ENCODE data around the gene TSC22D2.

Gene TSC22D2

DNA sequence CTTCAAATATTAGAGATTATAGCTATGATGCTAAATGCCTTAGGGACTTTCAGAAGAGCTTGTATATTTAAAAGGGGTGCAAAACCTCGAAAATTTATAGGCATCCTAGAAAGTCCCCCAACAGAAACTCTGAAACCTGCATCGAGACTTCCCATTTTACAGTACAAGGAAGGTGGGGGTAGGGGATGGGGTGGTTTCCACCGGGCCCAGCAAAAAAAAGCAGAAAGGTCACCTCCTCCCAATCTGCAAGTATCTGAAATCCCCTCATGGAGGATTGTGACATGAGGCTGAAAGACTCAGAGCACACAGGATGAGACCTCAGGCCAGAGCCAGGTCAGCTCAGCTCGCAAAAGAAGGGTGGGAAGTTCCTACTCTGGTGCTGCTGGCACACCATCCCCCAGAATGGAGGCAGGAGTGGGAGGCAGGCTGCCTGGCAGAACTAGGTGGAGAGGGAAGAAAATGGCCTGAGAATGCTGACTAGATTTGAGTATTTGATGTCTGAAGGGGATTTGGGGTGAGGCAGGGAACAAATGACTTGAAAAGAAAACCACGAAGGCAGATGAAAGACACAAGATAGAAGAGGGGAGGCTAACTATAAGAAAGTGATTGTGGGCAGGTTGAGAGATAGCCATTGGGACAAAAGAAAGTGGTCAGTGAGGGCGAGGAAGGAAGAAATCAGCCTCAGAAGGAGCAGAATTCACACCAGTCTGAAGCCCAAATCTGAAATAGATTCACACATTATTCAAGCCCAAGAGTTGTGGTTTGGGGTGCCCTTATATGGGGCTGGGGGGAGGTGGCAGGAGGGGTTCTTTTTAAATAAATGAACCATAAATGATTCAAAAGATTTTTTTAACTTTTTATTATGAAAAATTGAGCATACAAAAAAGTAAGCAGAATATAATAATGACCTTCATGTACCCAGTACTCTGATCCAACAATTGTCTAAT is 22.5 kb upstream of the TSC22D2 start:
- DNase-seq: peak; percentile 89 to 95 (median 91)

DNA sequence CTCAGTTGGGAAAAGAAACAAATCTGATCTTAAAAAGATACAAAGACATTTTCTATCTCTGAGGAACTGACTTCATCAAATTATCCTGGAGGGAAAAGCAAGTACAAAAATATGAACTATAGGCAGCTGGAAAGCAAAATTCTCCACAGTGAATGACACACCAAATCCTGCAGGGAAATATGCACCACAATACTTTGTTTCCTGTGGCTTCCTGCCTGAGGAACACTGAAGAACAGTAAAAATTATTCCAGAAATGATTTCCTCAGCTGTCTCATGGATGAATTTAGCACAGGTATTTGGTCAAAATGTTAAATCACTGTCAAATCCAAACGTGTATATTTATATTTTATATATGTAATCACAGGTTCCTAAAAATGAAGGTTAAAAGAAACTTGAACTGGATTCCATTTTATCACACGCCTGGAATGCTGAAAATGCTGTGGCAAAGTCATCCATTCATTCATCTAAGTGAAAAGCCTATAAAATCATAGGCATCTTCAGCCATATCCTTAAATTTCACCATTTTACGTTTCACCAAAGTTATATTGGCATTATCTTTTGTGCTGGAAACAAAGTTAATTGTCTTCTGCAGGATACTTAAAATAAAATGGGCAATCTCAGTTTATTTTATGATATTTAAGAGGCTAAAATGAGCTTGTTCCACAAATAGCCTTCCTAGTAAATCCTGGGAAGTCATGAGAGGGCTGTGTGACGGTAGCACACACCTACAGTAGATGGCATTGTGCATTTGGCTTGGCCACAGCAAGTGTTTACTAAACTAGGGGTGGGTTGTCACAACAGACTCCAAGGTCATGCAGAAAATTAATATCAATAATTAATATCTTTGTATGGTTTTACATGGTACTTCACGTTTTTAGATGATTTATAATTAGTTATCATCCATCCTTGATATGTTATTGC is 19.3 kb upstream of the TSC22D2 start:
- DNase-seq: no peak

DNA sequence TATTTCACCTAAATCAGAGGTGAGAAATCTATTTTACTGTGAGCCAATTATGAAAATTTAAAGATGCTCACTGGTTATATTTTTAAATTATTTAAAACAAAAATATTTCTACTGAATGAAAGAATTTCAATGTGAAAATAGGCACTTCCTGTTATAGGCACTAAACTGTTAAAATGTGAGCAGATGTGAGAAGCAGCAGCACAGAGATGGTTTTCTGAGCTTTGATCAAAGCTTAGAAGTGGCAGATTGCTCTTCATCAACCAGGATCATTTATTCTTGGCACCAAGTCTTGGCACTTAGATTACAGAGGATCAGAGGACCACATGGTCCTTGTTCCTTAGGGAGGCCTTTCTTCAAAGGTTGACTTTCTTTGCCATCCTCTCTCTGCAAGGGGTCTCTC is 18.0 kb upstream of the TSC22D2 start:
- no peak for DNase-seq

DNA sequence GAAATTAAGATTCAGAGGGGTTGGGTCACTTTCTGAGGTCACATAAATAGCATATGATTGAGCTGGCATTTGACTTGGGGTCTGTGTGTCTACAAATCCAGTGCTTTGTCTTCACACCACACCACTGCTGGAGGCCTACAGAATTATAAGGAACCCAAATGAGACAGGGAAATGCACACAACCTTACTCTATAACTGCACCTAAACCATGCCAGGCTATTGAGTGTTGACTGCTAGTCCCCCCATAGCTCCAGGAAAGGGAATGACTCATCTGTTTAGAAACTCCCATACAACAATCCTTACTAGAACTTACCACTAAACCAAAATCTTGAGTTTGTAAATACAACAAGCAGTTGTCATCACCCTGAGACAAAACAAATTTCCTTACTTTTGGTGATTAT is 16.9 kb upstream of the TSC22D2 start:
- DNase-seq: peak in 1 of 3 donors; percentile 42

DNA sequence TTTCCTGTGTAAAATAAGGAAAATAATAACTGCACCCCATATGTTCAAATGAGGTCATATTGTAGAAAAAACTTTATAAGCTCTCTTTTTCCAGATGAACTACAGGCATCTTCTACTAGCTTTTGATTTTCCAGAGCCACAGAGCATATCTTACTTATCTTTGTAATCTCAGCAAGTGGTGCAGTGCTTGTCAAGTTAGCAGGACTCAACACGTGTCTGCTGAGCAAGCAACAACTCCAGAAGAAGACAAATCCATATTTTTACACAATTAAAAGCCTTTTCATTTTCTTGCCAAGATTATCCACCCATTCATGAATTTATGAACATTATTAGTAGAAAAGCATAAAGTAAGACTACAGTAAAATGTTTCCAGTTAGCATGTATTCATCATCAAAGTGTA is 14.4 kb upstream of the TSC22D2 start:
- DNase-seq: no peak

DNA sequence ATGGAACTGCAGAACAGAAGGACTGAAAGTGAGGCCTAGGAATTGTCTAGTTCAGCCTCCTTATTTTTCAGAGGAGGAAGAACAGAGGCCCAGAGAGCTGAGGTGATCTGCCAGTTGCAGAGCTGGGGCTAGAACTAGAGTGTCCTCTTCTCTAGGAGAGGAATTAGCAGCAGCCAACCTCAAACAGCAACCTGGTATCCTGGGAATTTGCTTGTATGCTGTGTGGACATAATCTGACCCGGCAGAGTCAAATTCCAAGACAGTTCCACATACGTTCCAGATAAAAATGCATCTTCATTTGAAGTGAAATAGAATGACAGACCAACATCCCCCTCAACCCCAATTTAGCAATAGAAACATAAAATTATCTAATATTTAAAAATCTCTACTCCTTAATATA is 13.5 kb upstream of the TSC22D2 start:
- no peak for DNase-seq

DNA sequence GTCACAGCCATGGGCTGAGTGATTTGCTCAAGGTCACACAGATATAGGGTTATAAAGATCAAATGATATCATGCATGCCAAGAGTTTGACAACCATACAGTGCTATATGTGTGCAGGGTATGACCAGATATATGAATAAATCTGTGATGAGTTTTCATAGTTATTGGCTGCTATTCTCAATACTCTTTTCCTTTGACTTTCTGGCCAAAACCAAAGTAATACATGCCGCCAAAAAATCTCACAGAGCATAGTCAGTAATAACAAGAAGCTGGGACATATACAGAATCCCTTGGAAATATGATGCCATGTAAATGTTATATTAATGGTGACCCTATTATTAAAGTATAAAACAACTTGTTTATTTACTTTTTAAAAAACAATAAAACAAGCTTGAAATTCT is 11.6 kb upstream of the TSC22D2 start:
- no peak for DNase-seq

DNA sequence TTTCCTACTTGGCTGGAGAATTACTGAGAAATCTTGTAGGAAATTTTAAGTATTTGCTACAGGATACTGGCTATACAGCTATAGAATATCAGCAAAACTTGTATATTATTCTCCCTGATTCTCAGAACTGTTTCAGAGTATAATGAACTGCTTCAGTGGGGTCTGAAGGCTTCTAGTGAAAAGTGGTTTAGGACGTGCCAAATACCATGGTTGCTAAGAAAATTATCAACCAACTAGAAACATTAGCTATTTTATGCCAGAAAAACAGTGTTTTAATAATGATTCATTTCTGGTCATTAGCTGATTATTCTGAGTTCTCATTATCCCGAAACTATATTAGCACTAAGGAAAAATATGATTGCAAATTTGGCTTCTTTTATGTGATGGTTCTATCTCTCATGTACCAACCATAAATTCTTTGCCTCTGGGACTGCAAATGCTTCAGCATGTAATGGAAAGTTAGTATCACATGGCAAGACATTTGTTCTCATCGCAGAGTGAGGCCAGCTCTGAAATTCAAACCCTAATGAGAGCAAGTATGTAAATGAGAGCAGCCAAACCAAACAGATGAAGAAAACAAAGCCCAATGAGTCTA is 11.0 kb upstream of the TSC22D2 start:
- no peak for DNase-seq

DNA sequence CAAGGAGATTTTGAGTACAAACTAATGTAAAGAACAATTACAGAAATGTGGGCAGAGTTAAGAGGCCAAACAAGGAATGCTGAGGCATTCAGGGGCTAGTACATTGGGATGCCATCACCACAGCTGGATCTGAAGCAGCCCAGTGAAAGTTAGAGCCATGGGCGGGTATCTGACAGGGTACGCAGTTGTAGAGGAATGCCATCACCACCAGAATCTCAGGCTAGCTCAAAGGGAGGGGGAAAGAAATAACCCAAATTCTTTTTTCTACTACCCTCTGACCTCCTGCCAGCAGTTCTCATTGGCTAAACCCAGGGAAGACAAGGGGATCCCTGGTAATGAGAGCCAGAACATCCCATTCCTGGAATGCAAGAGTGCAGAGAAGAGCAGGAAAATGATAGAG is 9.0 kb upstream of the TSC22D2 start:
- no peak for DNase-seq

DNA sequence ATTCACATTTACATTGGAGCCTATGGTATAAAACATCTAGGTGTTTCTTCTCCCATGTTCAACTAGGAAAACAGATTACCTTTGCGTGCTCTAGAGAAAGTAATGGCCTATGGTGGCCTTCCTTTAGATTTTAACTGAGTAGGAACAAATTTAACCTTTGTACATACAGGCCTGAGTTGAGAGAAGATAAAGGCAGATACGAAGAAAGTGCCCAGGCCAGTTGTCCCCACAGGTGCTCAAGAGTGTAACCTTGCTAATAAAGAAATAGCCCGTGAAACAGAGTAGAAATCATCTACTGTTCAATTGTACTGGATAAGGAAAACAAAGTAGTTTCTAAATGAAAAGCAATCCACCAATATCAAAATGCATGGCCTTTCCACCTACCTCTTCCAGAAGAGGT is 6.8 kb upstream of the TSC22D2 start:
- no peak for DNase-seq

DNA sequence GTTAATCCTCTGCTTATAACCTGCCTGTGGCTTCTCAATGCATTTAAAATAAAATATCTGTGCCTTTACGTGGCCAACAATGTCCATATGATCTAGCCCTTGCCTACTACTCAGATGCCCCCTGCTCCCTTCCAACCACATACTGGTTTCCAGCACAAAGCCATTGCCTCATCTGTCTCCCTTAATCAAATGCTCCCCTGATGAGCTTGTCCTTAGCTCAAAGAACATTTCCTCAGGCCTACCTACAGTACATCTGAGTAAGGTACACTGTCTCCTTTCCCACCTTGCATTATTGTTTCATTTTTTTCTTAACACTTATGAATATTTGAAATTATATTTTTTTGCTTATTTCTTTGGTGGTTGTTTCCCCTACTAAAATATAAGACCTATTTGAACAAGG is 5.9 kb upstream of the TSC22D2 start:
- no peak for DNase-seq

DNA sequence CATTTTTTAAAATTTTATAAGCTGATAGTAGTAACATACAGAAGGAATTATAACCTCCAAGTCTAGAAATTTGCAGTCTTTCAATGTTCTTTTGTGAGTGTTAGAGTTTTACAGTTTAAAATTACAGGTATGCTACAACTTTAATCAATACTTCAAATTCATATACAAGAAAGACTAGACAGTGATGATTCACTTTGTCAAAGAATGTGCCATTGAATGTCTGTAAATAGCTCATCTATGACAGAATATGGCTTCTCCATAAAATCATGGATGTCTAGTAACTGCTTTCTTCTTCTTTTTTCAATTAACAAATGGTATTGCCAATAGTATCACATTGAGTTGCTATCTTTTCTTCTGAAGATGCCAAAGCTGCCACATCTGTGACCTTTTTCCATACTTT is 4.1 kb upstream of the TSC22D2 start:
- no peak for DNase-seq

DNA sequence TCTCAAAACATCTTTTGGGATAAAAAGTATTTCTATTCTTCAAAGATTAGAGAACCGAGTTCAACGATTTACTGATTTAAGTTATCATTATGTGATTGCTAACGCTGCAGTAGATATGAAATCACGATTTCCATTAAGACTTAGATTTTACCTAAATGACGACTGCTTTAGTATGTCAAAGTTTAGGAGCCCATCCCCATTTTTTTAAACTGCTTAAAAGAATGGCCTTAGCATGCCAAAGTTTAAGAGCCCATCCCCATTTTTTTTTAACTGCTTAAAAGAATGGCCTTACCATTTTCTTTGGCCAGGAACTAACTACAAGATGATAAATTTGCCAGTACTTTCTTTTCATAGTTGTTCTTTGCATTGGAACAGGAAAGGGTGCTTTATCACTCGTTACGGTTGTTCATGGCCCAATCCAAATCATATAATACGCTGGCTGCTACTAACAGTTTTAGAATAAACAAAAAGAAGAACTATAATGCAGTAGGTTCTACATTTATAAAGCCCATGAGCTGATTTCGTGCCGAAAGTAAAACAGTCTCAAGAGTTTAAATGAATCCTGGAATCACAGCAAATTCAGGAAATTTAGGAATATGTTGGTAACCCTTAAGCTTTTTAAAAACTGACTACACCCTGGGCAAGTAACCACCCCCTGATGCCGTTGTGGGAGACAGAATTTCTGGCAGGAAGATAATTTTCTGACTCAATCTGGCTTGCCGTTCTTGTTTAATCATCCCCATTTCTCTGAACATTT is 869 bp upstream of the TSC22D2 start:
- peak in 2 of 3 donors; percentile 64 for DNase-seq

DNA sequence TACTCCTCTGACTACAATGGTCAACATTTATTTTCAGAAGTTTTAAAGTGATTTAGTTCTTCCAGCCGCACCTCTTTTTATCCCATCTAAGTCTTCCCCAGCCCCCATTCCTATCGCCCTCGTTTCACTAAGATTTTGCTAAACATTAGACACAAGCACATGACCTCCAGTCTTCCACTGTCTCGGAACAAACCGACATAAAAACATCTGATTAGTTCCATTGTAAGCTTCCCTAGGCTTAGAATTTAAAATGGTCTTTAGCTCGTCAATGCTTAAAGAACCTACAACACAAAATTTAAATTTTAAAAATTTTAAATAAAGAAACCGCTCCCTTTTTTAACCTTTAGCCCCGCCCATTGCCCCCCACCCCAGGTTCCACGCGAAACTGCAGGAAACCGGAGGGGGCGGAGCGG is 284 bp upstream of the TSC22D2 start:
- DNase-seq: no peak

DNA sequence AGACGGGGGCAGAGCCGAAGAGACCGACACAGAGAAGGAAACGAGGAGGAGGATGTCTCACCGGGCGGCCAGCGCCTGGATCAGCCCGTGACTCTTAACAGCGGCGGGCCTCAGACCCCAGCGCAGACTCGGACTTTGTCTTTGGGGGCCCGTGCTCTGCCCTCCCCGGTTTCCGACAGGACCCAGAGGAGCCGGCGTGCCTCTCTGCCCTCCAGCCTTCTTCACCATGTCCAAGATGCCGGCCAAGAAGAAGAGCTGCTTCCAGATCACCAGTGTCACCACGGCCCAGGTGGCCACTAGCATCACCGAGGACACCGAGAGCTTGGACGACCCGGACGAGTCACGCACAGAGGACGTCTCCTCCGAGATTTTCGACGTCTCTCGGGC is 1.0 kb downstream of the TSC22D2 start:
- peak in 1 of 3 donors; percentile 29 for DNase-seq

DNA sequence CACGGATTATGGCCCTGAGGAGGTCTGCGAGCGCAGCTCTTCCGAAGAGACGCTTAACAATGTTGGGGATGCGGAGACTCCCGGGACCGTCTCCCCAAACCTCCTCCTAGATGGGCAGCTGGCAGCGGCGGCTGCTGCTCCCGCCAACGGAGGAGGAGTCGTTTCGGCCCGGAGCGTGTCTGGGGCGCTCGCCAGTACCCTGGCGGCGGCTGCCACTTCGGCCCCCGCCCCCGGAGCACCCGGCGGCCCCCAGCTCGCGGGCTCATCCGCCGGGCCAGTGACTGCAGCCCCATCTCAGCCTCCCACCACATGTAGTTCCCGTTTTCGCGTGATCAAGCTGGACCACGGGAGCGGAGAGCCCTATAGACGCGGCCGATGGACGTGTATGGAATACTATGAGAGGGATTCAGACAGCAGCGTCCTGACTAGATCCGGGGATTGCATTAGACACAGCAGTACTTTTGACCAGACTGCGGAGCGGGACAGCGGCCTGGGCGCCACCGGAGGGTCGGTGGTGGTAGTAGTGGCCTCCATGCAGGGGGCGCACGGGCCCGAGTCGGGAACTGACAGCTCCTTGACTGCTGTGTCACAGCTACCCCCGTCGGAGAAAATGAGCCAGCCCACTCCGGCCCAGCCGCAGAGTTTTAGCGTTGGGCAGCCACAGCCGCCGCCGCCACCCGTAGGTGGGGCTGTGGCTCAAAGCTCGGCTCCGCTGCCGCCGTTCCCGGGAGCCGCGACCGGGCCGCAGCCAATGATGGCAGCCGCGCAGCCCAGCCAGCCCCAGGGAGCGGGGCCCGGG is 1.6 kb downstream of the TSC22D2 start:
- peak; percentile 86 to 91 (median 89) for DNase-seq

DNA sequence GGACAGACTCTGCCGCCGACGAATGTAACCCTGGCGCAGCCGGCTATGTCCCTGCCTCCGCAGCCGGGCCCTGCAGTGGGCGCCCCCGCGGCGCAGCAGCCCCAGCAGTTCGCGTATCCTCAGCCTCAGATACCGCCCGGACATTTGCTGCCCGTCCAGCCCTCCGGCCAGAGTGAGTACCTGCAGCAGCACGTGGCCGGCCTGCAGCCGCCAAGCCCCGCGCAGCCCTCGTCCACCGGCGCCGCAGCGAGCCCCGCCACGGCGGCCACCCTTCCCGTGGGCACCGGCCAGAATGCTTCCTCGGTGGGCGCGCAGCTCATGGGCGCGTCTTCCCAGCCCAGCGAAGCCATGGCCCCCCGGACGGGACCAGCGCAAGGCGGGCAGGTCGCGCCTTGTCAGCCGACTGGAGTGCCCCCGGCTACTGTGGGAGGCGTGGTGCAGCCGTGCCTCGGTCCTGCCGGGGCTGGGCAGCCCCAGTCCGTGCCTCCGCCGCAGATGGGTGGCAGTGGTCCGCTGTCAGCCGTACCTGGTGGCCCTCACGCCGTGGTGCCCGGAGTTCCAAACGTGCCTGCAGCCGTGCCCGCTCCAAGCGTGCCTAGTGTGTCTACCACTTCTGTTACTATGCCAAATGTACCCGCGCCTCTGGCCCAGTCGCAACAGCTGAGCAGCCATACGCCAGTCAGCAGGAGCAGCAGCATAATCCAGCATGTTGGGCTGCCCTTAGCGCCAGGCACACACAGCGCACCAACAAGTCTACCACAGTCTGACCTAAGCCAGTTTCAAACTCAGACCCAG is 2.4 kb downstream of the TSC22D2 start:
- peak in 2 of 3 donors; percentile 30 to 33 for DNase-seq

DNA sequence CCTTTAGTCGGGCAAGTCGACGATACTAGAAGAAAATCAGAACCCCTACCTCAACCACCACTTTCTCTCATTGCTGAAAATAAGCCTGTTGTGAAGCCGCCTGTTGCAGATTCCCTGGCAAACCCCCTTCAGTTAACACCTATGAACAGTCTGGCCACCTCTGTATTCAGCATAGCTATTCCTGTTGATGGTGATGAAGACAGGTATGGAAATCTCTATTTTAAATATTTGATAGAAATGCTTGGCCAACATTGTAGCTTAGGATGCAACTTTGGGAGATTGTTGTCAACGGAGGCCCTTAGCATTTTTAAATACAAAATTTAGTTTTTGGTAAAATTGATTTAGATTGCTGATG is 3.0 kb downstream of the TSC22D2 start:
- DNase-seq: no peak

DNA sequence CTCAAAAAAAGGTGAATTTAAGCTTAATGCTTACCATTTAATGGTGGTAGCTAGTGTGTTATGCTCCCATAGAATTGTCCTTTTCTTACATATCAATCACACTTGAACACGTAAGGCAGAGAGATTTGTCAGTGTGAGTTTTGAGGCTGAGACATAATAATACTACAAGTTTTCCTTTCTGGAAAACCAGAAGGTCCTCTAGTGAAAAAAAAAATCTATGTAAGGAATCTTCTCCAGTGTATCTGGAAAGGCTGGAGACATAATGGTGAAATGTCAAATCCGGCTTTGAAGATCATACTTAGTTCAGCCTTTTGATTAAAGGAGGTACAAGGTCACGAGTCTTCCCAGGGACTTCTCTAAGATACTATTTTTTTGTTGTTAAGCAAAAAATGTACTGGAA is 3.4 kb downstream of the TSC22D2 start:
- DNase-seq: peak in 1 of 3 donors; percentile 32

DNA sequence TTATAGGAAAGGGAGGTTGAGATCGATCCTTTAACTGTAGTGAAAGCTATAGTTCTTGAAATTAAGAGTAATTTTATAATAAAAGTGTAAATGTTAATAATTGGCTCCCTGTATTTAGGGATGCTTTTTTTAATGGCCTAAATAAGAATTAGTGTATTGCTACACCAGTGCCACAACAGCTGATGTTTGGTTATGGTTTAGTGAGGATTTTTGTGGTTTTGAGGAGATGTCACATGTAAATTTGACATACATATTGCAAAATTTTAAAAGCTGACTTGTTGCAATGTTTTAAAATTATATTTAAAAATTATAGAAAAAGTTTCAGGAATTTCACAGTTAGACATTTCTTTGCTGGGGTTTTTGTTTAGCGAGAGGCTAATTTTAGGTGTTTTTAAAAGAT is 3.9 kb downstream of the TSC22D2 start:
- peak; percentile 26 to 61 (median 60) for DNase-seq

Data from suppressor macrophage treated with lipopolysaccharide for 1 hour (primary cell).